Measurements from ENCODE around the gene PIP5K1B. TPM values are rescaled to one million over a fixed set of nuclear protein-coding genes. Genes with fewer than 3 reads are reported as not detected.

PIP5K1B gene
- total RNA-seq, 1 donor from 2014 or later = 0.71 TPM

- DNase-seq (ENCODE audit: low read depth) = no peak
- H3K27me3 ChIP-seq (ENCODE audit: control insufficient read depth, insufficient read depth, low read length) = no peaks in the 10 kb centered on the region
- H3K4me3 ChIP-seq (ENCODE audit: low read depth, low read length) = no peak overlapping the region
- no peak for TF ChIP-seq CTCF (IDR thresholded peaks at IDR 0.05; ENCODE audit: insufficient read depth, low read length, poor library complexity, severe bottlenecking)
- H3K36me3 ChIP-seq (ENCODE audit: control insufficient read depth, insufficient read depth, low read length) = no peaks in the 10 kb centered on the region
Measured at GRCh38 chr9:68714416-68715180, 9.6 kb downstream of the PIP5K1B start.

DNA sequence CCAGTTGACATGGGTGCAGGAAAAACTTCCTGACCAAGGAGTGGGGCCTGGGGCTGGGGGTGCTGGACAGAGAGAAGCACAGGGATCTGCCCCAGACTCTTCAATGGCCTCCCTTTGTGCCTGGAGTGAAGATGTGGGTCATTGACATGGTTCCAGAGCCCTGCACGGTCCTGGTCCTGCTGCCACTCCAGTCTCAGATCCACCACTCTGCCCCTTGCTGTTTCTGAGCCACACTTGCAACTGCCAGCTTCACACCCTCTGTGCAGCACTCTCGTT, 10.1 kb downstream of the PIP5K1B start:
- Histone ChIP-seq H3K27me3 (ENCODE audit: control insufficient read depth, insufficient read depth, low read length) (no peaks in the 10 kb centered on the region), H3K36me3 (ENCODE audit: control insufficient read depth, insufficient read depth, low read length) (no peaks in the 10 kb centered on the region), H3K4me3 (ENCODE audit: low read depth, low read length) (no peak overlapping the region)
- TF ChIP-seq CTCF (IDR thresholded peaks at IDR 0.05; ENCODE audit: insufficient read depth, low read length, poor library complexity, severe bottlenecking) = no peak
- no peak for DNase-seq (ENCODE audit: low read depth)

DNA sequence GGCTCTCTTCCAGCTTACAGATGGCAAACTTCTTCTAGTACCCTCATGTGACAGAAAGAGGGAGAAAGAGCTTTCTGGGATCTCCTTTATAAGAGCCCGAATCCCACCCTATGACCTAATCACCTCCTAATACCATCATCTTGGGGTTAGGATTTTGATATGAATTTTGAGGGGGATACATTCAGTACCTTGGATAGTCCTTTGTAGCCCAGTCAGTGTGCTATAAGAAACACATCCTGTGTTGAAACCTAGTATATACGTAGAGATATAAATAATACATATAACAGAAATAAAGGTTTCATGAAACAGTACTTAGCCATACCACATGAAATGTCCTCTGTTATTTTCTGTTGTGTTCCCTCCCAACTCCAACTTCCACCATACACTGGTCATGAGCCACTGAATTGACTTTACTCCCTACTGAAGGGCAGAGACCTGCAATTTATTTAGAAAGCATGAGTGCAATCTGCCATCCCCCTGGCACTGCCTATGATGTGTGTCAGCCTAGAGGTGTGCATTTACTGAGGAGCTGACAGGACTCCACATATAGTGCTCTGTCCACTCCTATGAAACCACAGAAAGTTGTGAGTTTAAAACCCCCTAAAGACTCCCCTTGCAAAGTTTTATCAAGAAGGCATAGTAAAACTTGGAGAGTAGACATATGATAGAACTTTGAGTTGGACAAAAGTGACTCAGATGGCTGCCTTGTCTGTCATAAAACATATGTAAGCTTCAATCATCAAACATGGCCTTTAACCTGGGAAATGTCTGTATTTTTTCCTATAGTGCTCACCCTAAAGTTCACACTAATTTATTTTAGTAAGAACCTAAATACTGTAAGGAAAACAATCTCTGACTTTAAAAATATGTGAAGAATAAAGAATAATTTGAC, 12.8 kb downstream of the PIP5K1B start:
- no peak overlapping the region for H3K4me3 ChIP-seq (ENCODE audit: low read depth, low read length)
- H3K27me3 ChIP-seq (ENCODE audit: control insufficient read depth, insufficient read depth, low read length) = no peaks in the 10 kb centered on the region
- TF ChIP-seq CTCF (IDR thresholded peaks at IDR 0.05; ENCODE audit: insufficient read depth, low read length, poor library complexity, severe bottlenecking) = no peak
- H3K36me3 ChIP-seq (ENCODE audit: control insufficient read depth, insufficient read depth, low read length) = no peaks in the 10 kb centered on the region
- no peak for DNase-seq (ENCODE audit: low read depth)

DNA sequence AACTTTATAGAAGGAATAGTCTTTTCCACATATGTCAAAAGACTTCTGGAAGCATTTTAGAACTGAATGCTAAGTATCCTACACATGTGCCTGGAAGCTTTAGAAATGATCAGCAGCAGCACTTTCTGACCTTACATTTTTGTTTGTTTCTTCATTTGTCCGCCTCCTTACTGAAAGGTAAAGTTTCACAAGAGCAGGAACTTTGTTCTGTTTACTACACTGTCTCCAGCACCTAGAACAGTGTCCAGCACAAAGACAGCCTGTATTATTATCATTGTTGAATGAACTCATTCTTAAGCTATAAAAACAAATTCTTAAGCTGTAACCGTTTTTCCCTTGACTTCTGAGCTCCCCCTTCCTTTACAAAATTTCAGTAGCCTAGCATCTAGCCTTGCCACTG, 14.8 kb downstream of the PIP5K1B start:
- H3K27me3 ChIP-seq (ENCODE audit: control insufficient read depth, insufficient read depth, low read length) = no peaks in the 10 kb centered on the region
- no peak for TF ChIP-seq CTCF (IDR thresholded peaks at IDR 0.05; ENCODE audit: insufficient read depth, low read length, poor library complexity, severe bottlenecking)

DNA sequence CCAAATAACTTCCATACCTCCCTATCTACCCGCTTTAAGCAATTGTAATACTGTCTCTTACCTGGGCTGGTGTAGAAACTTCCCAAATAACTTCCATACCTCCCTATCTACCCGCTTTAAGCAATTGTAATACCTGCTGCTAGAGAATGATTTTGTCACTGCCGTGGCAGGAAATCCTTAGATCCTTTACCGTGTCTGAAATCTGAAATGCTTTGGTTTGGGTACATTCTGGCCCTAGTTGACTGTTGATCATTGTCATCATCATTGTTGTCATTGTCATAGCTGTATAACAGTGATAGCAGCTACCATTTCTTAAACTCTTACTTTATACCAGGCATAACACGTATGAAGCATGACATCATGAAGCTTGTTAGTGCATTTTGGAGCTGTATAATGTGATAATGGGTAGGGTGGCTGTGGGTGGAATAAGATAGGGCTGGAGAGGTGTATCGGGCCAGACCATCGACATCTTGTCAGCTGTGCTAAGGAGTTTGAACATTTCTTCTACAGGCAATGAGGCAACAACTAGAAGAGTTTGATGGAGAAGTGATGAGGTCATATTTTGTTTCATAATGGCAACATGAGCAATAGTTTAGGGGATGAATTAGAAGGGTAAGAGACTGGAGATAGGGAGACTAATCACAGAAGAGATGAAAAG, 15.7 kb downstream of the PIP5K1B start:
- Histone ChIP-seq H3K4me3 (ENCODE audit: low read depth, low read length) (no peak overlapping the region), H3K27me3 (ENCODE audit: control insufficient read depth, insufficient read depth, low read length) (no peaks in the 10 kb centered on the region), H3K36me3 (ENCODE audit: control insufficient read depth, insufficient read depth, low read length) (no peaks in the 10 kb centered on the region)
- no peak for DNase-seq (ENCODE audit: low read depth)
- TF ChIP-seq CTCF (IDR thresholded peaks at IDR 0.05; ENCODE audit: insufficient read depth, low read length, poor library complexity, severe bottlenecking) = no peak

More for the DNA sequence above, 14.8 kb downstream of the PIP5K1B start:
- no peak for DNase-seq (ENCODE audit: low read depth)
- no peaks in the 10 kb centered on the region for H3K36me3 ChIP-seq (ENCODE audit: control insufficient read depth, insufficient read depth, low read length)
- H3K4me3 ChIP-seq (ENCODE audit: low read depth, low read length) = no peak overlapping the region

Data from kidney epithelial cell (primary cell).